Lower lobe of right lung (tissue), 2 donors: ENCODE results near the gene CACNA1I. TPM values are rescaled to one million over a fixed set of nuclear protein-coding genes. Genes with fewer than 3 reads are reported as not detected.

ENCODE experiments used
- ATAC-seq, 2 donors: fragments of 200-7000 bp; cut with Tn5 transposase; one replicate each; pipeline ENCODE4 v1.9.1; 2020 to 2022; ENCODE audit warnings: mild to moderate bottlenecking in 2 of 2, moderate library complexity in 2 of 2
- DNase-seq: peaks from one replicate; pipeline ENCODE4 v3.0.0-alpha.2; 2020
- H3K27ac ChIP-seq: fragments of 200-600 bp; one replicate; pipeline ENCODE4 v1.8.0; 2022
- H3K27me3 ChIP-seq: fragments of 200-600 bp; one replicate; pipeline ENCODE4 v1.8.0; 2022; ENCODE audit warnings: low read depth
- H3K36me3 ChIP-seq: fragments of 200-600 bp; one replicate; pipeline ENCODE4 v1.8.0; 2022; ENCODE audit warnings: mild to moderate bottlenecking
- H3K4me1 ChIP-seq: fragments of 200-600 bp; one replicate; pipeline ENCODE4 v1.8.0; 2022
- H3K4me3 ChIP-seq: fragments of 200-600 bp; one replicate; pipeline ENCODE4 v1.8.0; 2022; ENCODE audit warnings: mild to moderate bottlenecking
- H3K9me3 ChIP-seq: fragments of 200-600 bp; one replicate; pipeline ENCODE4 v1.8.0; 2022
- CTCF ChIP-seq: fragments of 200-600 bp; IDR thresholded peaks from one replicate; pipeline ENCODE4 v1.8.0; 2022; ENCODE audit warnings: antibody characterized with exemption, mild to moderate bottlenecking
- intact Hi-C: fragments of 100-400 bp; cut with DNase I; formaldehyde crosslinking; loops from one replicate; pipeline ENCODE4 v1.11.0; 2022
- total RNA-seq: library from RNA; stranded (reverse); fragmentation: NEBNext Ultra II Directional; extraction: Animal tissue kit (Norgen Biotek cat#: 25700); gene quantifications from one replicate; pipeline ENCODE4 v1.2.1, GENCODE V29; 2021
- donor health status: DM: no; HTN: yes; CAD: no; lungs with severe emphysema.

Gene CACNA1I
- total RNA-seq, 1 donor from 2014 or later: 0.21 TPM

DNA sequence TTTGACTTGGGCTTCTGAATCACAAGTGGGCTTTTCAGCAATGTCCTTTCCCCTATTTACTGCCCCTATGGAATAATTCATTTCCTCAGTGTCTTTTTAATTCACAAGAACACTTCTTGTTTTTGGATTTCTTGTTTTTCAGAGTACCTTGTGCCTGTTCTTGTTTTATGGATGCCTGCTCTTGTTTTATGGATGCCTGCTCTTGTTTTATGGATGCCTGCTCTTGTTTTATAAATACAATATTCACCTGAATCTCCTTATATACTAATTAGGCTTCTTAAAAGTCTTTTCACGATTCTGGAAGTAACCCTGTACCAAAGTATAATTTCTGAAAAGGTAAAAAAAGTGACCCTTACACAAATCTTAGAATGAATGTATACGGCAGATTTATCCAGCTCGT, 32.8 kb downstream of the CACNA1I start:
- peaks cover 31% of the 10 kb centered on the region for H3K27me3 ChIP-seq
- H3K27ac ChIP-seq: no peak overlapping the region
- no peaks in the 10 kb centered on the region for H3K9me3 ChIP-seq
- H3K4me1 ChIP-seq: no peaks in the 10 kb centered on the region
- H3K4me3 ChIP-seq: no peak overlapping the region
- intact Hi-C loops: no loop called here
- no peak for DNase-seq
- no peak for ATAC-seq
- TF ChIP-seq CTCF: no peak
- no peaks in the 10 kb centered on the region for H3K36me3 ChIP-seq

- H3K9me3 ChIP-seq: no peaks in the 10 kb centered on the region
- H3K36me3 ChIP-seq: no peaks in the 10 kb centered on the region
- H3K27me3 ChIP-seq: peaks cover 30% of the 10 kb centered on the region
- DNase-seq (no peak), ATAC-seq (no peak)
- H3K27ac ChIP-seq: no peak overlapping the region
- intact Hi-C loops: no loop called here
- TF ChIP-seq CTCF: no peak
- no peak overlapping the region for H3K4me3 ChIP-seq
- no peaks in the 10 kb centered on the region for H3K4me1 ChIP-seq
These were observed 39.7 kb downstream of the CACNA1I start for GRCh38 chr22:39610246-39610645.

DNA sequence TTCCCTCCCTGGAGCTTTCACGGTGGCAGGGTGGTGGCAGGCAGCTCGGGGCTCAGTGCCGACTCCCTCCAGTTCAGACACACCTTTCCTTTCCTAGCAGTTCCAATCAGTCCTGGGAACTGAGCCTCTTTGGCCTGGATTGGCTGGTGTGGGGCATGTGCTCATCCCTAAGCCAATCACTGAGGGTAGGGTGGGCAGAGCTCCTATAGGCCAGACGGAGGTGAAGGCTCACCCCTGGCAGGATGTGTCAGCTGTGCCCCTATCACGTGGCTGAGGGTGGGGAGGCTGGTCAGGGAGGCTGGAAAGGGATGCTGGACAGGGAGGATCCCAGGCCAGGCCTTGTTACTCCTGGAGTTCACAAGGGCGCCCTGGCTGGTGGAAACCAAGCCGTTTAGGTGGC, 40.2 kb downstream of the CACNA1I start:
- Histone ChIP-seq H3K36me3 (no peaks in the 10 kb centered on the region), H3K27ac (no peak overlapping the region), H3K4me3 (no peak overlapping the region), H3K4me1 (no peaks in the 10 kb centered on the region), H3K9me3 (no peaks in the 10 kb centered on the region), H3K27me3 (peaks cover 30% of the 10 kb centered on the region)
- no peak for TF ChIP-seq CTCF
- ATAC-seq (no peak), DNase-seq (no peak)
- intact Hi-C loops: no loop called here

DNA sequence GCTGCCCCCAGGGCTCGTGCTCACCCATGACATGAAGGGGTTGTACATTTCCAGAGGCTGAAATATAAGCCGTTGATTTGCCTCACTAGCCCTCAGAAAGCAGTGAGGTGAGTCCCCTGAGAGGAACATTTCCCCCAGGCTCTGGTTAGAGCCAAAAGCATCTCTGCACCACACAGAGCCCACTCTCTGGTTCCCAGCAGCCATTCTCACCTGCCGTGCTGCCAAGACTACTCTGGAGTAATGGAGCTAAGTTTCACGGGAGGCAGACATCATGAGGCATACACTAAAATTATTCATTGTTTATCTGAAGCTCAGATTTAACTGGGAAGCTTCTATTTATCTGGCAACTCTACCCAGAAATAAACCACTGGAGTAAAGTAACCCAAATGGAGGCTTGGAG, 40.8 kb downstream of the CACNA1I start:
- ATAC-seq: no peak
- peaks cover 25% of the 10 kb centered on the region for H3K27me3 ChIP-seq
- H3K27ac ChIP-seq: no peak overlapping the region
- H3K4me3 ChIP-seq: no peak overlapping the region
- intact Hi-C loops: no loop called here
- H3K9me3 ChIP-seq: no peaks in the 10 kb centered on the region
- H3K36me3 ChIP-seq: no peaks in the 10 kb centered on the region
- TF ChIP-seq CTCF: no peak
- DNase-seq: no peak
- no peaks in the 10 kb centered on the region for H3K4me1 ChIP-seq

DNA sequence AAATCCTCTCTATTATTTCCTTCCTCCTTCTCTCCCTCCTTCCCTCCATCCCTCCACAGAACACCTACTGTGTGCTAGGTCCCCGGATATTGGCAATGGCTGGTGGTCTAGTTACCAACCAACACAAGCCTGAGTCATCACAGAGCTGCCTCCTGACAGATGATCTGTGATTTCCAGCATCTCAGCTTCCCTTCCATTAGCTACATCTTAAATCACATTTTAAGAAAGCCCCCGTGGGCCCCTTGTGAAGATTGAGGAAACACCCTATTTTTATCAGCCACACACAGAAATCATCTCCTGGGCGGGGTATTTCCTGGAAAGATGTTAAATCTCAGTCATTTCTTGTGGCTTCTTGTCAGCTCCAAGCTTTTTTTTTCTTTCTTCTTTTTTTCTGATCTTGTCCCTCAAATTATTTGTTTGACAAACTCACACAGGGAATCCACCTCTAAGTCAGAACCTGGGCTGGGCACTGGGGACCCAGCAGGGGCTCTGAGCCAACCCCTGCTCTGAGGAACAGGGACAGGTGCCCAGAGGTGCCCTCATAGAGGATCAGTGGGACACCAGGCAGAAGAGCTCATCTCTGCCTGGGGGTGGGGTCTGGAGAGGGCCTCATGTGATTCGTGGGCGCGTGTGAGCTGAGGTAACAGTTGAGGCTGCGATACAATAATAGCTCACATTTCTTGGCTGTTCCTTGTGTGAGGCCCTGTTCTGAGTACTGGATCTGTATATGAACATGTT, 42.4 kb downstream of the CACNA1I start:
- no peak for ATAC-seq
- DNase-seq: no peak
- no peak overlapping the region for H3K4me3 ChIP-seq
- H3K9me3 ChIP-seq: no peaks in the 10 kb centered on the region
- intact Hi-C loops: no loop called here
- H3K4me1 ChIP-seq: no peaks in the 10 kb centered on the region
- H3K36me3 ChIP-seq: no peaks in the 10 kb centered on the region
- H3K27ac ChIP-seq: no peak overlapping the region
- TF ChIP-seq CTCF: no peak
- peaks cover 35% of the 10 kb centered on the region for H3K27me3 ChIP-seq
